HepG2 (cell line): ENCODE data around the gene TP53I3. TPM values are rescaled to one million over a fixed set of nuclear protein-coding genes. Genes with fewer than 3 reads are reported as not detected.

Experiments
- BHLHE40 ChIP-seq: IDR thresholded peaks from 2 replicates; pipeline ENCODE4 v1.6.1; 2011; ENCODE audit warnings: low read length, improper control_type of control experiment
- BRCA1 ChIP-seq: sonication (generic); formaldehyde crosslinking; IDR thresholded peaks from 2 replicates; pipeline ENCODE4 v1.4.0; 2020; ENCODE audit warnings: missing genetic modification reagents
- DMAP1 ChIP-seq: IDR thresholded peaks from 2 replicates; pipeline ENCODE4 v1.6.1; 2016
- GATAD2A ChIP-seq: IDR thresholded peaks from 2 replicates; pipeline ENCODE4 v1.6.1; 2016
- HMG20B ChIP-seq: conservative IDR thresholded peaks from 2 replicates; pipeline ENCODE4 v1.6.1; 2016; ENCODE audit warnings: missing genetic modification reagents, missing compliant biosample characterization
- NR2F1 ChIP-seq, 2 experiments: fragments of 450-650 bp in 1 of 2; formaldehyde crosslinking in 1 of 2; IDR thresholded peaks; 2 replicates each; pipeline versions ENCODE4 v1.5.0 to v1.6.1; 2016 to 2020; ENCODE audit warnings: mild to moderate bottlenecking in 1 of 2, missing compliant biosample characterization in 1 of 2, missing genetic modification reagents in 1 of 2, moderate library complexity in 1 of 2
- PAF1 ChIP-seq: IDR thresholded peaks from 2 replicates; pipeline ENCODE4 v1.6.1; 2016; ENCODE audit warnings: missing genetic modification reagents, missing compliant biosample characterization
- RBM22 ChIP-seq: fragments of 200-400 bp; formaldehyde crosslinking; optimal IDR thresholded peaks from 2 replicates; pipeline ENCODE3; 2017; ENCODE audit warnings: mild to moderate bottlenecking, low read length, moderate library complexity
- SIX4 ChIP-seq: sonication (generic); formaldehyde crosslinking; IDR thresholded peaks from 2 replicates; pipeline ENCODE4 v1.4.0; 2020; ENCODE audit warnings: missing genetic modification reagents
- SMARCE1 ChIP-seq: fragments of 450-650 bp; IDR thresholded peaks from 2 replicates; pipeline ENCODE4 v1.6.1; 2017; ENCODE audit warnings: borderline replicate concordance
- SNAI1 ChIP-seq: sonication (generic); formaldehyde crosslinking; IDR thresholded peaks from 2 replicates; pipeline ENCODE4 v1.5.0; 2020; ENCODE audit warnings: mild to moderate bottlenecking, missing genetic modification reagents, borderline replicate concordance
- SRY ChIP-seq: sonication (generic); formaldehyde crosslinking; IDR thresholded peaks from 2 replicates; pipeline ENCODE4 v1.8.0; 2022; ENCODE audit warnings: mild to moderate bottlenecking, missing genetic modification reagents
- TGIF2 ChIP-seq: IDR thresholded peaks from 2 replicates; pipeline ENCODE4 v1.6.1; 2016; ENCODE audit warnings: control low read depth, missing compliant biosample characterization
- ZFY ChIP-seq: sonication (generic); formaldehyde crosslinking; IDR thresholded peaks from 2 replicates; pipeline ENCODE4 v1.4.0; 2020; ENCODE audit warnings: missing genetic modification reagents
- ZNF331 ChIP-seq: sonication (generic); formaldehyde crosslinking; IDR thresholded peaks from 2 replicates; pipeline ENCODE4 v1.4.0; 2020; ENCODE audit warnings: missing genetic modification reagents
- ZNF446 ChIP-seq: sonication (generic); formaldehyde crosslinking; IDR thresholded peaks from 2 replicates; pipeline ENCODE4 v1.5.0; 2020; ENCODE audit warnings: mild to moderate bottlenecking, missing genetic modification reagents
- ZNF703 ChIP-seq: sonication (generic); formaldehyde crosslinking; IDR thresholded peaks from 2 replicates; pipeline ENCODE4 v1.5.1; 2020; ENCODE audit warnings: missing genetic modification reagents, mild to moderate bottlenecking, moderate library complexity, borderline replicate concordance
- polyA plus RNA-seq, 8 experiments: library from polyadenylated mRNA; depleted of rRNA in 3 of 8; stranded (reverse) in 7 of 8; unstranded in 1 of 8; fragments of >200 nt; fragmentation: Illumina TruSeq in 4 of 8; extraction: Trizol in 4 of 8; gene quantifications; 2 replicates each; pipeline versions ENCODE4 v1.2.1 to v1.2.3, GENCODE V29; 2011 to 2016; ENCODE audit warnings: low read depth in 4 of 8, missing spikeins in 1 of 8, mixed read lengths in 1 of 8; ENCODE audit not compliant: insufficient read depth in 1 of 8
- total RNA-seq, 5 experiments: library from RNA; depleted of rRNA; stranded (reverse); fragments of >200 nt; fragmentation: Illumina TruSeq; extraction: Trizol; gene quantifications; 2 replicates each; pipeline ENCODE4 v1.2.3, GENCODE V29; 2016; ENCODE audit warnings: low read depth in 1 of 5
- TF ChIP-seq, protein P1 (sequence below): sonication (generic); formaldehyde crosslinking; IDR thresholded peaks from 2 replicates; pipeline ENCODE4 v1.8.1; 2023; ENCODE audit warnings: mild to moderate bottlenecking, missing genetic modification reagents
- TF ChIP-seq, protein P2 (sequence below): sonication (generic); formaldehyde crosslinking; IDR thresholded peaks from 2 replicates; pipeline ENCODE4 v1.5.1; 2020; ENCODE audit warnings: mild to moderate bottlenecking, missing genetic modification reagents, moderate library complexity
- TF ChIP-seq, protein P3 (sequence below): sonication (generic); formaldehyde crosslinking; IDR thresholded peaks from 2 replicates; pipeline ENCODE4 v1.5.0; 2020; ENCODE audit warnings: mild to moderate bottlenecking, missing genetic modification reagents, borderline replicate concordance
- TF ChIP-seq, protein P4 (sequence below): IDR thresholded peaks from 2 replicates; pipeline ENCODE4 v1.4.0; 2020; ENCODE audit warnings: mild to moderate bottlenecking, missing genetic modification reagents

Gene TP53I3
- total and polyA plus RNA-seq, 2 of the 13 experiments (the other 11 are each of a cell fraction or from before 2014, with no cell fraction given): 25.0 to 44.1 TPM

DNA sequence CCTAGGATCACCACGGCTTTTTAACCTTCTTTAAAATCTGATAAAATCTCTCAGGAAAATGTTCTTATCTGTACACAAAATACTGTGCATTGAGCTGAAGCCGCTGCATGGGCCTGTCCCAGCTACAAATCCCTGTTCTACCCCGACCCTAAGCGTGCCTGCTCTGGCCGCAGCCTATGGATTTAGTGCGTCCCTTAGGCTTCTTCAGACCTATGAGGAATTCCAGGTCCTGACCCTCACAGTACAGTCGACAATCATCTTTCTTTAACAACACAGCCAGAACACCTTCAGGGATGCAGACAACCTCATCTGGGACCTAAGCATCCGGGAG lies 37.0 kb downstream of the TP53I3 start (continued):
- TF ChIP-seq DMAP1 (CRISPR knock-in tag) (peak; percentile 75; the same call in 1 of the 2 replicates), SIX4 (CRISPR knock-in tag) (no peak), BHLHE40 (no peak), NR2F1 (CRISPR knock-in tag; IDR thresholded peaks at IDR 0.05) (no peak), BRCA1 (no peak), HMG20B (CRISPR knock-in tag) (0 out of 2 replicates have a peak, but pooled peaks have one; percentile 7), ZFY (CRISPR knock-in tag) (0 out of 2 replicates have a peak, but pooled peaks have one; percentile 50), TGIF2 (CRISPR knock-in tag) (no peak), SRY (CRISPR knock-in tag) (no peak), ZNF446 (CRISPR knock-in tag) (0 out of 2 replicates have a peak, but pooled peaks have one; percentile 33), GATAD2A (CRISPR knock-in tag) (no peak), SNAI1 (CRISPR knock-in tag) (0 out of 2 replicates have a peak, but pooled peaks have one; percentile 4), ZNF703 (CRISPR knock-in tag) (no peak), PAF1 (CRISPR knock-in tag) (no peak), RBM22 (no peak), SMARCE1 (no peak), ZNF331 (CRISPR knock-in tag) (peak; percentile 2; the same call in 1 of the 2 replicates)
- TF ChIP-seq, protein P1, sequence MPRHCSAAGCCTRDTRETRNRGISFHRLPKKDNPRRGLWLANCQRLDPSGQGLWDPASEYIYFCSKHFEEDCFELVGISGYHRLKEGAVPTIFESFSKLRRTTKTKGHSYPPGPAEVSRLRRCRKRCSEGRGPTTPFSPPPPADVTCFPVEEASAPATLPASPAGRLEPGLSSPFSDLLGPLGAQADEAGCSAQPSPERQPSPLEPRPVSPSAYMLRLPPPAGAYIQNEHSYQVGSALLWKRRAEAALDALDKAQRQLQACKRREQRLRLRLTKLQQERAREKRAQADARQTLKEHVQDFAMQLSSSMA (CRISPR knock-in tag): no peak
- TF ChIP-seq, protein P2, sequence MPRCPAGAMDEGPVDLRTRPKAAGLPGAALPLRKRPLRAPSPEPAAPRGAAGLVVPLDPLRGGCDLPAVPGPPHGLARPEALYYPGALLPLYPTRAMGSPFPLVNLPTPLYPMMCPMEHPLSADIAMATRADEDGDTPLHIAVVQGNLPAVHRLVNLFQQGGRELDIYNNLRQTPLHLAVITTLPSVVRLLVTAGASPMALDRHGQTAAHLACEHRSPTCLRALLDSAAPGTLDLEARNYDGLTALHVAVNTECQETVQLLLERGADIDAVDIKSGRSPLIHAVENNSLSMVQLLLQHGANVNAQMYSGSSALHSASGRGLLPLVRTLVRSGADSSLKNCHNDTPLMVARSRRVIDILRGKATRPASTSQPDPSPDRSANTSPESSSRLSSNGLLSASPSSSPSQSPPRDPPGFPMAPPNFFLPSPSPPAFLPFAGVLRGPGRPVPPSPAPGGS (CRISPR knock-in tag): peak; percentile 50; the same call in 1 of the 2 replicates
- TF ChIP-seq, protein P3, sequence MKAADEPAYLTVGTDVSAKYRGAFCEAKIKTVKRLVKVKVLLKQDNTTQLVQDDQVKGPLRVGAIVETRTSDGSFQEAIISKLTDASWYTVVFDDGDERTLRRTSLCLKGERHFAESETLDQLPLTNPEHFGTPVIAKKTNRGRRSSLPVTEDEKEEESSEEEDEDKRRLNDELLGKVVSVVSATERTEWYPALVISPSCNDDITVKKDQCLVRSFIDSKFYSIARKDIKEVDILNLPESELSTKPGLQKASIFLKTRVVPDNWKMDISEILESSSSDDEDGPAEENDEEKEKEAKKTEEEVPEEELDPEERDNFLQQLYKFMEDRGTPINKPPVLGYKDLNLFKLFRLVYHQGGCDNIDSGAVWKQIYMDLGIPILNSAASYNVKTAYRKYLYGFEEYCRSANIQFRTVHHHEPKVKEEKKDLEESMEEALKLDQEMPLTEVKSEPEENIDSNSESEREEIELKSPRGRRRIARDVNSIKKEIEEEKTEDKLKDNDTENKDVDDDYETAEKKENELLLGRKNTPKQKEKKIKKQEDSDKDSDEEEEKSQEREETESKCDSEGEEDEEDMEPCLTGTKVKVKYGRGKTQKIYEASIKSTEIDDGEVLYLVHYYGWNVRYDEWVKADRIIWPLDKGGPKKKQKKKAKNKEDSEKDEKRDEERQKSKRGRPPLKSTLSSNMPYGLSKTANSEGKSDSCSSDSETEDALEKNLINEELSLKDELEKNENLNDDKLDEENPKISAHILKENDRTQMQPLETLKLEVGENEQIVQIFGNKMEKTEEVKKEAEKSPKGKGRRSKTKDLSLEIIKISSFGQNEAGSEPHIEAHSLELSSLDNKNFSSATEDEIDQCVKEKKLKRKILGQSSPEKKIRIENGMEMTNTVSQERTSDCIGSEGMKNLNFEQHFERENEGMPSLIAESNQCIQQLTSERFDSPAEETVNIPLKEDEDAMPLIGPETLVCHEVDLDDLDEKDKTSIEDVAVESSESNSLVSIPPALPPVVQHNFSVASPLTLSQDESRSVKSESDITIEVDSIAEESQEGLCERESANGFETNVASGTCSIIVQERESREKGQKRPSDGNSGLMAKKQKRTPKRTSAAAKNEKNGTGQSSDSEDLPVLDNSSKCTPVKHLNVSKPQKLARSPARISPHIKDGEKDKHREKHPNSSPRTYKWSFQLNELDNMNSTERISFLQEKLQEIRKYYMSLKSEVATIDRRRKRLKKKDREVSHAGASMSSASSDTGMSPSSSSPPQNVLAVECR (CRISPR knock-in tag): no peak
- TF ChIP-seq, protein P4, sequence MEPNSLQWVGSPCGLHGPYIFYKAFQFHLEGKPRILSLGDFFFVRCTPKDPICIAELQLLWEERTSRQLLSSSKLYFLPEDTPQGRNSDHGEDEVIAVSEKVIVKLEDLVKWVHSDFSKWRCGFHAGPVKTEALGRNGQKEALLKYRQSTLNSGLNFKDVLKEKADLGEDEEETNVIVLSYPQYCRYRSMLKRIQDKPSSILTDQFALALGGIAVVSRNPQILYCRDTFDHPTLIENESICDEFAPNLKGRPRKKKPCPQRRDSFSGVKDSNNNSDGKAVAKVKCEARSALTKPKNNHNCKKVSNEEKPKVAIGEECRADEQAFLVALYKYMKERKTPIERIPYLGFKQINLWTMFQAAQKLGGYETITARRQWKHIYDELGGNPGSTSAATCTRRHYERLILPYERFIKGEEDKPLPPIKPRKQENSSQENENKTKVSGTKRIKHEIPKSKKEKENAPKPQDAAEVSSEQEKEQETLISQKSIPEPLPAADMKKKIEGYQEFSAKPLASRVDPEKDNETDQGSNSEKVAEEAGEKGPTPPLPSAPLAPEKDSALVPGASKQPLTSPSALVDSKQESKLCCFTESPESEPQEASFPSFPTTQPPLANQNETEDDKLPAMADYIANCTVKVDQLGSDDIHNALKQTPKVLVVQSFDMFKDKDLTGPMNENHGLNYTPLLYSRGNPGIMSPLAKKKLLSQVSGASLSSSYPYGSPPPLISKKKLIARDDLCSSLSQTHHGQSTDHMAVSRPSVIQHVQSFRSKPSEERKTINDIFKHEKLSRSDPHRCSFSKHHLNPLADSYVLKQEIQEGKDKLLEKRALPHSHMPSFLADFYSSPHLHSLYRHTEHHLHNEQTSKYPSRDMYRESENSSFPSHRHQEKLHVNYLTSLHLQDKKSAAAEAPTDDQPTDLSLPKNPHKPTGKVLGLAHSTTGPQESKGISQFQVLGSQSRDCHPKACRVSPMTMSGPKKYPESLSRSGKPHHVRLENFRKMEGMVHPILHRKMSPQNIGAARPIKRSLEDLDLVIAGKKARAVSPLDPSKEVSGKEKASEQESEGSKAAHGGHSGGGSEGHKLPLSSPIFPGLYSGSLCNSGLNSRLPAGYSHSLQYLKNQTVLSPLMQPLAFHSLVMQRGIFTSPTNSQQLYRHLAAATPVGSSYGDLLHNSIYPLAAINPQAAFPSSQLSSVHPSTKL: 0 out of 2 replicates have a peak, but pooled peaks have one; percentile 3
